ENCODE measurements around the gene CHRM2. TPM values are rescaled to one million over a fixed set of nuclear protein-coding genes. Genes with fewer than 3 reads are reported as not detected.

The CHRM2 gene
- total and polyA plus RNA-seq, 9 of the 15 experiments (the other 6 are each of a cell fraction or from before 2014, with no cell fraction given): not detected

- TF ChIP-seq PRPF4 (IDR thresholded peaks at IDR 0.05; ENCODE audit: insufficient read depth, low read depth, low read length, poor library complexity, severe bottlenecking): no peak
- TF ChIP-seq ZFP1 (CRISPR knock-in tag; IDR thresholded peaks at IDR 0.05): no peak
- TF ChIP-seq CHD7 (IDR thresholded peaks at IDR 0.05; ENCODE audit: low read depth, low read length): no peak
Observed at GRCh38 chr7:136883046-136883445, 14.6 kb downstream of the CHRM2 start (continued).

Data from K562 (cell line).